T-cell (primary cell): ENCODE data around the gene MCAM. TPM values are rescaled to one million over a fixed set of nuclear protein-coding genes. Genes with fewer than 3 reads are reported as not detected.

Experiments used
- ATAC-seq, 4 experiments: fragments of 200-7000 bp in 3 of 4; fragments of 150-1000 bp in 1 of 4; cut with Tn5 transposase; replicated peaks in 1 of 4; 1 replicate in 3 of 4; 2 replicates in 1 of 4; pipeline ENCODE4 v1.10.0; 2021; ENCODE audit warnings: moderate library complexity in 3 of 4, mild to moderate bottlenecking in 2 of 4, moderate number of reproducible peaks in 1 of 4
- CTCF ChIA-PET, 2 donors: fragments of 300-600 bp; sonication (Branson Sonifier 250); formaldehyde crosslinking; loops; one replicate each; lab custom pipeline; 2022; ENCODE audit warnings: antibody characterized with exemption in 2 of 2; lab: Charles Lee
- POLR2A ChIA-PET, 2 donors: fragments of 300-600 bp; sonication (Branson Sonifier 250); formaldehyde crosslinking; loops; one replicate each; lab custom pipeline; 2022; ENCODE audit warnings: antibody characterized with exemption in 2 of 2; lab: Charles Lee
- DNase-seq, 35 experiments: peaks; one replicate each; pipeline versions ENCODE4 v3.0.0 to v3.0.0-alpha.2; 2013 to 2023
- H3K27ac ChIP-seq: one replicate; pipeline ENCODE4 v1.5.1; 2013; ENCODE audit warnings: low read length
- H3K27me3 ChIP-seq, 2 experiments: replicated peaks in 1 of 2; 1 replicate in 1 of 2; 2 replicates in 1 of 2; pipeline versions ENCODE4 v1.6.1 to v1.7.0; 2013; ENCODE audit warnings: low read length in 1 of 2, mixed read lengths in 1 of 2; ENCODE audit not compliant: control insufficient read depth in 2 of 2, insufficient read depth in 2 of 2; ENCODE audit errors: extremely low read depth in 1 of 2
- H3K36me3 ChIP-seq, 2 donors: 1 replicate in 1 of 2; 2 replicates in 1 of 2; pipeline versions ENCODE4 v1.6.1 to v1.7.0; 2013; ENCODE audit warnings: low read length in 1 of 2; ENCODE audit not compliant: control insufficient read depth in 2 of 2, insufficient read depth in 1 of 2; ENCODE audit errors: extremely low read depth in 1 of 2
- H3K4me1 ChIP-seq, 2 experiments: 1 replicate in 1 of 2; 2 replicates in 1 of 2; pipeline versions ENCODE4 v1.6.1 to v1.7.0; 2013; ENCODE audit warnings: low read length in 2 of 2, mixed read lengths in 1 of 2; ENCODE audit not compliant: insufficient read depth in 2 of 2, control insufficient read depth in 1 of 2; ENCODE audit errors: extremely low read depth in 1 of 2
- H3K4me3 ChIP-seq, 2 donors: 1 replicate in 1 of 2; 2 replicates in 1 of 2; pipeline versions ENCODE4 v1.5.1 to v1.7.0; 2013; ENCODE audit warnings: mild to moderate bottlenecking in 2 of 2, low read length in 1 of 2, moderate library complexity in 1 of 2; ENCODE audit not compliant: control insufficient read depth in 1 of 2; ENCODE audit errors: extremely low read depth in 1 of 2
- H3K9me3 ChIP-seq: 2 replicates; pipeline ENCODE4 v1.7.0; 2013
- H3K27ac Mint-ChIP-seq, 2 donors: one replicate each; pipeline ENCODE4 v1.8.0; 2020 to 2021; ENCODE audit warnings: mild to moderate bottlenecking in 2 of 2, mixed read lengths in 2 of 2
- H3K27me3 Mint-ChIP-seq, 2 donors: one replicate each; pipeline ENCODE4 v1.8.0; 2021 to 2022; ENCODE audit warnings: mixed read lengths in 2 of 2
- H3K36me3 Mint-ChIP-seq: one replicate; pipeline ENCODE4 v1.8.0; 2021; ENCODE audit warnings: mixed read lengths
- H3K4me1 Mint-ChIP-seq, 3 donors: one replicate each; pipeline ENCODE4 v1.8.0; 2020 to 2022; ENCODE audit warnings: mixed read lengths in 3 of 3, mild to moderate bottlenecking in 1 of 3
- H3K4me3 Mint-ChIP-seq, 3 donors: one replicate each; pipeline ENCODE4 v1.8.0; 2020 to 2022; ENCODE audit warnings: mild to moderate bottlenecking in 3 of 3, mixed read lengths in 3 of 3, moderate library complexity in 3 of 3
- H3K9me3 Mint-ChIP-seq, 3 donors: one replicate each; pipeline ENCODE4 v1.8.0; 2020 to 2022; ENCODE audit warnings: mixed read lengths in 3 of 3
- WGBS: methylation state at CpG from one replicate; pipeline ENCODE4 v1.1.5; 2013; ENCODE audit warnings: missing lambda C conversion rate; ENCODE audit not compliant: insufficient coverage; 5-methylcytosine and 5-hydroxymethylcytosine counted together
- total RNA-seq, 35 experiments: library from RNA in 6 of 35; stranded (reverse) in 6 of 35; fragments of 120-200 nt in 1 of 35; gene quantifications; one replicate each; pipeline versions ENCODE4 v1.2.1 to v1.2.4 and lab custom pipeline; 2013 to 2026

Gene MCAM
- total RNA-seq, 5 donors from 2014 or later (not counting 1 experiment from before 2014, with no cell fraction given), result 0.50 to 10.2 (median 0.76) TPM

GRCh38 chr11:119355091-119355843 lies 38.3 kb upstream of the MCAM start:
- Mint-ChIP-seq H3K9me3 (no peaks in the 10 kb centered on the region), H3K4me3 (peak overlapping the region in 1 of 3 donors; percentile 81), H3K4me1 (peaks cover 2 to 9% (median 7%) of the 10 kb centered on the region in 3 donors), H3K36me3 (no peaks in the 10 kb centered on the region), H3K27me3 (peaks cover 15 to 20% of the 10 kb centered on the region in 2 donors), H3K27ac (no peak overlapping the region)
- H3K27me3 ChIP-seq, result peaks cover 5 to 41% of the 10 kb centered on the region in 2 experiments
- no peaks in the 10 kb centered on the region for H3K9me3 ChIP-seq
- ATAC-seq (no peak), DNase-seq (no peak)
- POLR2A ChIA-PET, result interaction anchor here in 1 of 2 donors (0.6 kb wide), 1 partner anchor 332 kb away, joined by 5 read pairs; no protein-coding TSS in a partner anchor
- WGBS, result 65% methylated on average over 7 of the region's 9 CpGs
- H3K36me3 ChIP-seq, result no peaks in the 10 kb centered on the region
- CTCF ChIA-PET, result interaction anchor here (0.6 to 2.8 kb wide), 14 partner anchors 9 to 377 kb away, joined by 3 to 21 read pairs (median 5); partner anchors contain the start of genes USP2 (in 2 of the 2) and NECTIN1 (in 1 of the 2)
- peaks cover 0 to 14% of the 10 kb centered on the region in 2 experiments for H3K4me1 ChIP-seq
- no peak overlapping the region for H3K27ac ChIP-seq
- H3K4me3 ChIP-seq, result no peak overlapping the region

GRCh38 chr11:119352857-119353260 lies 35.9 kb upstream of the MCAM start:
- Histone ChIP-seq H3K36me3 (no peaks in the 10 kb centered on the region), H3K9me3 (no peaks in the 10 kb centered on the region), H3K27ac (no peak overlapping the region), H3K4me3 (no peak overlapping the region), H3K27me3 (peaks cover 5 to 44% of the 10 kb centered on the region in 2 experiments), H3K4me1 (peaks cover 0 to 16% of the 10 kb centered on the region in 2 experiments)
- DNase-seq, result no peak
- whole genome bisulfite sequencing, result 76% methylated on average over 3 of the region's 4 CpGs
- no peak overlapping the region for H3K27ac Mint-ChIP-seq
- POLR2A ChIA-PET, result interaction anchor here in 1 of 2 donors (0.7 kb wide), 1 partner anchor 262 kb away, joined by 3 read pairs; no protein-coding TSS in a partner anchor
- ATAC-seq, result no peak
- peaks cover 2 to 10% (median 9%) of the 10 kb centered on the region in 3 donors for H3K4me1 Mint-ChIP-seq
- no peak overlapping the region for H3K4me3 Mint-ChIP-seq
- peaks cover 15 to 21% of the 10 kb centered on the region in 2 donors for H3K27me3 Mint-ChIP-seq
- no peaks in the 10 kb centered on the region for H3K9me3 Mint-ChIP-seq
- H3K36me3 Mint-ChIP-seq, result no peaks in the 10 kb centered on the region
- CTCF ChIA-PET, result interaction anchor here in 1 of 2 donors (0.5 kb wide), 1 partner anchor 1080 kb away, joined by 3 read pairs; no protein-coding TSS in a partner anchor

GRCh38 chr11:119351232-119351631 lies 34.3 kb upstream of the MCAM start:
- Mint-ChIP-seq H3K27ac (no peak overlapping the region), H3K4me1 (peaks cover 2 to 5% (median 2%) of the 10 kb centered on the region in 3 donors), H3K27me3 (peaks cover 25 to 32% of the 10 kb centered on the region in 2 donors), H3K4me3 (no peak overlapping the region), H3K9me3 (no peaks in the 10 kb centered on the region), H3K36me3 (no peaks in the 10 kb centered on the region)
- Histone ChIP-seq H3K9me3 (no peaks in the 10 kb centered on the region), H3K4me1 (peaks cover 0 to 9% of the 10 kb centered on the region in 2 experiments), H3K36me3 (no peaks in the 10 kb centered on the region), H3K4me3 (no peak overlapping the region), H3K27ac (no peak overlapping the region), H3K27me3 (peaks cover 5 to 47% of the 10 kb centered on the region in 2 experiments)
- POLR2A ChIA-PET, result interaction anchor here in 1 of 2 donors (0.6 kb wide), 1 partner anchor 782 kb away, joined by 3 read pairs; no protein-coding TSS in a partner anchor
- DNase-seq (no peak), ATAC-seq (no peak)
- no CpG with 5 or more reads among the region's 2 CpGs for WGBS
- CTCF ChIA-PET, result no interaction called here

- Histone ChIP-seq H3K27me3 (peaks cover 5 to 46% of the 10 kb centered on the region in 2 experiments), H3K9me3 (no peaks in the 10 kb centered on the region), H3K4me3 (no peak overlapping the region), H3K36me3 (no peaks in the 10 kb centered on the region), H3K27ac (peak overlapping the region; percentile 34), H3K4me1 (peaks cover 0 to 6% of the 10 kb centered on the region in 2 experiments)
- DNase-seq (no peak), ATAC-seq (no peak)
- Mint-ChIP-seq H3K4me3 (no peak overlapping the region), H3K27me3 (peaks cover 25 to 31% of the 10 kb centered on the region in 2 donors), H3K27ac (peak overlapping the region in 1 of 2 donors; percentile 48), H3K4me1 (peaks cover 0 to 3% (median 0%) of the 10 kb centered on the region in 3 donors), H3K9me3 (no peaks in the 10 kb centered on the region), H3K36me3 (no peaks in the 10 kb centered on the region)
- WGBS, result 48% methylated on average over 3 of the region's 6 CpGs
- ChIA-PET POLR2A (interaction anchor here in 1 of 2 donors (0.6 kb wide), 1 partner anchor 19 kb away, joined by 3 read pairs; no protein-coding TSS in a partner anchor), CTCF (no interaction called here)
These were observed 33.4 kb upstream of the MCAM start for GRCh38 chr11:119350302-119350701.

- 78% methylated on average over 7 of the region's 16 CpGs for WGBS
- H3K9me3 ChIP-seq, result no peaks in the 10 kb centered on the region
- no peak overlapping the region for H3K27ac Mint-ChIP-seq
These were observed 31.1 kb upstream of the MCAM start for GRCh38 chr11:119347940-119348605.

More at GRCh38 chr11:119347940-119348605, 31.1 kb upstream of the MCAM start:
- H3K4me3 ChIP-seq, result no peak overlapping the region
- H3K4me1 ChIP-seq, result peaks cover 0 to 6% of the 10 kb centered on the region in 2 experiments
- Mint-ChIP-seq H3K27me3 (peaks cover 28 to 32% of the 10 kb centered on the region in 2 donors), H3K4me1 (peaks cover 0 to 3% (median 0%) of the 10 kb centered on the region in 3 donors), H3K9me3 (no peaks in the 10 kb centered on the region), H3K36me3 (no peaks in the 10 kb centered on the region), H3K4me3 (no peak overlapping the region)
- H3K36me3 ChIP-seq, result no peaks in the 10 kb centered on the region
- no peak overlapping the region for H3K27ac ChIP-seq
- ATAC-seq (no peak), DNase-seq (no peak)
- CTCF ChIA-PET, result interaction anchor here (0.5 to 1.0 kb wide), 2 partner anchors 9 to 10 kb away, joined by 3 to 11 read pairs; no protein-coding TSS in a partner anchor
- POLR2A ChIA-PET, result interaction anchor here in 1 of 2 donors (0.7 kb wide), 1 partner anchor 15 kb away, joined by 3 read pairs; no protein-coding TSS in a partner anchor
- peaks cover 3 to 61% of the 10 kb centered on the region in 2 experiments for H3K27me3 ChIP-seq
